Limb (tissue), 2 donors: ENCODE measurements around the gene BRMS1L.
"Not testable (repeated sequence)": the region's sequence is repeated elsewhere in the genome, so short reads cannot be mapped to it uniquely, and the experiment has no call there.

Experiments
- DNase-seq, 2 donors: peaks; one replicate each; pipeline ENCODE4 v3.0.0-alpha.2; 2016; ENCODE audit errors: extremely low spot score in 2 of 2

BRMS1L gene

GRCh38 chr14:35826218-35826951 lies at the start of gene BRMS1L:
BRMS1L (plus strand) TSS chr14:35826338; CDS start chr14:35826517, 179 bp downstream.
- peak; percentile 98 to 99 for DNase-seq

GRCh38 chr14:35776823-35777222 lies 49.3 kb upstream of the BRMS1L start:
- no peak for DNase-seq

- DNase-seq = not testable (repeated sequence)
Observed at GRCh38 chr14:35777550-35777949, 48.6 kb upstream of the BRMS1L start.

- no peak for DNase-seq
Observed at GRCh38 chr14:35779368-35779767, 46.8 kb upstream of the BRMS1L start.

- DNase-seq = no peak
Observed at GRCh38 chr14:35783699-35784098, 42.4 kb upstream of the BRMS1L start.

- DNase-seq = no peak
Observed at GRCh38 chr14:35786856-35787255, 39.3 kb upstream of the BRMS1L start.

- DNase-seq = no peak
Observed at GRCh38 chr14:35789651-35790050, 36.5 kb upstream of the BRMS1L start.

- DNase-seq = no peak
Observed at GRCh38 chr14:35797796-35798195, 28.3 kb upstream of the BRMS1L start.

GRCh38 chr14:35806006-35806907 lies 19.9 kb upstream of the BRMS1L start:
- DNase-seq = no peak

- DNase-seq = no peak
Observed at GRCh38 chr14:35807131-35807961, 18.8 kb upstream of the BRMS1L start.

- DNase-seq = no peak
Observed at GRCh38 chr14:35808076-35808637, 18.0 kb upstream of the BRMS1L start.

GRCh38 chr14:35808638-35809563 lies 17.2 kb upstream of the BRMS1L start, which contains the start of gene RALGAPA1:
RALGAPA1 (minus strand) TSS chr14:35809295; CDS start chr14:35808835, 460 bp downstream.
- DNase-seq = peak; percentile 94 to 96

- DNase-seq = no peak
Observed at GRCh38 chr14:35809597-35809996, 16.5 kb upstream of the BRMS1L start.

- DNase-seq = no peak
Observed at GRCh38 chr14:35810963-35811362, 15.2 kb upstream of the BRMS1L start.

GRCh38 chr14:35814371-35815005 lies 11.7 kb upstream of the BRMS1L start:
- DNase-seq = peak in 1 of 2 donors; percentile 50

GRCh38 chr14:35818346-35819115 lies 7.6 kb upstream of the BRMS1L start:
- DNase-seq = peak in 1 of 2 donors; percentile 41

- DNase-seq = no peak
Observed at GRCh38 chr14:35819591-35820540, 6.3 kb upstream of the BRMS1L start.
